Thyroid gland (tissue), 4 donors: ENCODE results near the gene EHD3.

Source experiments
- CTCF ChIP-seq, 6 experiments: fragments of 200-600 bp in 3 of 6; fragments of 450-650 bp in 3 of 6; sonication (generic) in 3 of 6; IDR thresholded peaks; one replicate each; pipeline ENCODE4 v1.5.1; 2016 to 2019; ENCODE audit warnings: antibody characterized with exemption in 6 of 6, mild to moderate bottlenecking in 2 of 6, inconsistent platforms in 1 of 6, moderate library complexity in 1 of 6
- POLR2A ChIP-seq, 2 donors: fragments of 450-650 bp; IDR thresholded peaks; one replicate each; pipeline ENCODE4 v1.6.1; 2017; ENCODE audit warnings: antibody characterized with exemption in 2 of 2, mild to moderate bottlenecking in 2 of 2, moderate library complexity in 1 of 2

GRCh38 chr2:31265234-31265633, 31.3 kb downstream of the EHD3 start:
- no peak for TF ChIP-seq POLR2A (IDR thresholded peaks at IDR 0.05)
- no peak for TF ChIP-seq CTCF (IDR thresholded peaks at IDR 0.05)
